H9 (cell line): ENCODE measurements around the gene KDM4D. TPM values are rescaled to one million over a fixed set of nuclear protein-coding genes. Genes with fewer than 3 reads are reported as not detected.

Source experiments
- DNase-seq: peaks from one replicate; pipeline ENCODE4 v3.0.0-alpha.2; 2017
- H2AFZ ChIP-seq: one replicate; pipeline ENCODE4 v1.6.1; 2013; ENCODE audit warnings: mild to moderate bottlenecking, low read length, control low read depth, moderate library complexity
- H2AK5ac ChIP-seq: 2 replicates; pipeline ENCODE4 v1.6.1; 2013; ENCODE audit warnings: low read length, control low read depth, mixed read lengths; ENCODE audit not compliant: insufficient read length
- H2BK120ac ChIP-seq: one replicate; pipeline ENCODE4 v1.6.1; 2013; ENCODE audit warnings: low read depth, mild to moderate bottlenecking, low read length, control low read depth, inconsistent platforms; ENCODE audit not compliant: poor library complexity, severe bottlenecking
- H2BK12ac ChIP-seq: 2 replicates; pipeline ENCODE4 v1.6.1; 2013; ENCODE audit warnings: low read length, control low read depth, mixed read lengths, low read depth; ENCODE audit not compliant: insufficient read length
- H2BK15ac ChIP-seq: 2 replicates; pipeline ENCODE4 v1.6.1; 2013; ENCODE audit warnings: low read depth, low read length, control low read depth
- H2BK20ac ChIP-seq: one replicate; pipeline ENCODE4 v1.6.1; 2013; ENCODE audit warnings: low read depth, mild to moderate bottlenecking, low read length, control low read depth, inconsistent platforms; ENCODE audit not compliant: poor library complexity, severe bottlenecking
- H2BK5ac ChIP-seq: 2 replicates; pipeline ENCODE4 v1.6.1; 2013; ENCODE audit warnings: low read length, control low read depth, mixed read lengths; ENCODE audit not compliant: insufficient read length
- H3K14ac ChIP-seq: 2 replicates; pipeline ENCODE4 v1.6.1; 2013; ENCODE audit warnings: low read length, control low read depth; ENCODE audit not compliant: insufficient read depth
- H3K18ac ChIP-seq: 2 replicates; pipeline ENCODE4 v1.6.1; 2013; ENCODE audit warnings: low read depth, mild to moderate bottlenecking, mixed read lengths, low read length, control low read depth; ENCODE audit not compliant: insufficient read length
- H3K23ac ChIP-seq: 2 replicates; pipeline ENCODE4 v1.6.1; 2013; ENCODE audit warnings: low read length, control low read depth, mixed read lengths, low read depth; ENCODE audit not compliant: insufficient read length
- H3K23me2 ChIP-seq: 2 replicates; pipeline ENCODE4 v1.6.1; 2013; ENCODE audit warnings: low read depth, mild to moderate bottlenecking, mixed read lengths, low read length, control low read depth; ENCODE audit not compliant: insufficient read length, poor library complexity, severe bottlenecking
- H3K27ac ChIP-seq: 2 replicates; pipeline ENCODE4 v1.5.1; 2013; ENCODE audit warnings: low read length, control low read depth, mixed read lengths, low read depth; ENCODE audit not compliant: insufficient read length
- H3K27me3 ChIP-seq: 2 replicates; pipeline ENCODE4 v1.6.1; 2013; ENCODE audit warnings: low read length, control low read depth, inconsistent platforms; ENCODE audit not compliant: insufficient read depth
- H3K4ac ChIP-seq: 2 replicates; pipeline ENCODE4 v1.6.1; 2013; ENCODE audit warnings: low read depth, mild to moderate bottlenecking, control low read depth, inconsistent platforms, low read length, moderate library complexity
- H3K4me1 ChIP-seq: 2 replicates; pipeline ENCODE4 v1.6.1; 2013; ENCODE audit warnings: low read length, control low read depth, inconsistent platforms; ENCODE audit not compliant: insufficient read depth
- H3K4me2 ChIP-seq: 2 replicates; pipeline ENCODE4 v1.6.1; 2013; ENCODE audit warnings: low read length, control low read depth, mixed read lengths; ENCODE audit not compliant: insufficient read length, insufficient read depth
- H3K56ac ChIP-seq: 2 replicates; pipeline ENCODE4 v1.6.1; 2013; ENCODE audit warnings: low read depth, mild to moderate bottlenecking, mixed read lengths, low read length, control low read depth; ENCODE audit not compliant: insufficient read length
- H3K79me1 ChIP-seq: 2 replicates; pipeline ENCODE4 v1.6.1; 2013; ENCODE audit warnings: low read depth, mild to moderate bottlenecking, moderate library complexity, low read length, control low read depth, inconsistent platforms; ENCODE audit not compliant: insufficient read depth, poor library complexity, severe bottlenecking
- H3K79me2 ChIP-seq: 2 replicates; pipeline ENCODE4 v1.6.1; 2013; ENCODE audit warnings: low read length, control low read depth, inconsistent platforms; ENCODE audit not compliant: insufficient read depth
- H3K9ac ChIP-seq: 2 replicates; pipeline ENCODE4 v1.6.1; 2013; ENCODE audit warnings: low read length, control low read depth, mixed read lengths; ENCODE audit not compliant: insufficient read length; ENCODE audit errors: extremely low read depth
- H3K9me3 ChIP-seq: one replicate; pipeline ENCODE4 v1.6.1; 2013; ENCODE audit warnings: low read depth, low read length, inconsistent platforms; ENCODE audit not compliant: control insufficient read depth
- H3T11ph ChIP-seq: one replicate; pipeline ENCODE4 v1.6.1; 2013; ENCODE audit warnings: mild to moderate bottlenecking, low read length, control low read depth, inconsistent platforms
- H4K20me1 ChIP-seq: one replicate; pipeline ENCODE4 v1.6.1; 2013; ENCODE audit not compliant: control insufficient read depth, insufficient read length, insufficient read depth
- H4K5ac ChIP-seq: 2 replicates; pipeline ENCODE4 v1.6.1; 2013; ENCODE audit warnings: low read depth, mild to moderate bottlenecking, mixed read lengths, low read length, control low read depth; ENCODE audit not compliant: insufficient read length
- H4K8ac ChIP-seq: replicated peaks from 2 replicates; pipeline ENCODE4 v1.6.1; 2013; ENCODE audit warnings: low read length, control low read depth, mixed read lengths, low read depth; ENCODE audit not compliant: insufficient read length
- H4K91ac ChIP-seq: 2 replicates; pipeline ENCODE4 v1.6.1; 2013; ENCODE audit warnings: low read depth, mild to moderate bottlenecking, moderate library complexity, mixed read lengths, low read length, control low read depth; ENCODE audit not compliant: insufficient read length
- H3K27ac Mint-ChIP-seq, 3 experiments: 2 replicates in 2 of 3; 3 replicates in 1 of 3; pipeline ENCODE4 v1.8.0; 2020 to 2021; ENCODE audit warnings: mixed read lengths in 3 of 3, mild to moderate bottlenecking in 1 of 3, moderate library complexity in 1 of 3
- H3K27me3 Mint-ChIP-seq: 2 replicates; pipeline ENCODE4 v1.8.0; 2021; ENCODE audit warnings: low read depth, mild to moderate bottlenecking, moderate library complexity, mixed read lengths
- H3K36me3 Mint-ChIP-seq, 3 experiments: 2 replicates in 2 of 3; 3 replicates in 1 of 3; pipeline ENCODE4 v1.8.0; 2020 to 2021; ENCODE audit warnings: low read depth in 3 of 3, mixed read lengths in 3 of 3; ENCODE audit not compliant: insufficient read depth in 1 of 3
- H3K4me1 Mint-ChIP-seq, 2 experiments: 2 replicates each; pipeline ENCODE4 v1.8.0; 2020; ENCODE audit warnings: mixed read lengths in 2 of 2
- H3K4me3 Mint-ChIP-seq, 2 experiments: 2 replicates in 1 of 2; 3 replicates in 1 of 2; pipeline ENCODE4 v1.8.0; 2020 to 2021; ENCODE audit warnings: mild to moderate bottlenecking in 2 of 2, mixed read lengths in 2 of 2, moderate library complexity in 1 of 2
- H3K9me3 Mint-ChIP-seq, 2 experiments: 2 replicates in 1 of 2; 3 replicates in 1 of 2; pipeline ENCODE4 v1.8.0; 2020; ENCODE audit warnings: mild to moderate bottlenecking in 2 of 2, mixed read lengths in 2 of 2, moderate library complexity in 1 of 2
- CTCF ChIP-seq: fragments of 200-600 bp; sonication (generic); conservative IDR thresholded peaks from 3 replicates; pipeline ENCODE4 v1.8.0; 2021; ENCODE audit warnings: antibody characterized with exemption, mild to moderate bottlenecking
- whole genome bisulfite sequencing: extraction: QIAGEN DNeasy Blood & Tissue Kit; methylation state at CpG from one replicate; pipeline ENCODE4 v1.1.7; 2013; ENCODE audit warnings: missing lambda C conversion rate, low lambda C conversion rate, mixed read lengths; ENCODE audit not compliant: insufficient read length; ENCODE audit errors: extremely low coverage; 5-methylcytosine and 5-hydroxymethylcytosine counted together
- total RNA-seq: library from RNA; stranded (reverse); gene quantifications from 2 replicates; pipeline ENCODE4 v1.2.1, GENCODE V29; 2021

KDM4D gene
- total RNA-seq, 1 experiment from 2014 or later: 1.9 TPM

- H2AK5ac ChIP-seq: no peak overlapping the region
- Mint-ChIP-seq H3K4me3 (no peak overlapping the region), H3K27me3 (peaks cover 4% of the 10 kb centered on the region), H3K36me3 (no peaks in the 10 kb centered on the region; a peak in 1 of 7 replicates), H3K27ac (no peak overlapping the region), H3K4me1 (no peaks in the 10 kb centered on the region), H3K9me3 (peaks cover 0 to 2% of the 10 kb centered on the region in 2 experiments; a peak in 2 of 5 replicates)
- no peak overlapping the region for H4K8ac ChIP-seq
- H3K9me3 ChIP-seq: peaks cover 4% of the 10 kb centered on the region
- no peak overlapping the region for H3T11ph ChIP-seq
- no peaks in the 10 kb centered on the region for H4K20me1 ChIP-seq
- H2AFZ ChIP-seq: no peak overlapping the region
- H3K18ac ChIP-seq: no peak overlapping the region
- H3K56ac ChIP-seq: no peak overlapping the region
- no peak for DNase-seq
- H2BK15ac ChIP-seq: no peak overlapping the region
- H3K79me2 ChIP-seq: no peaks in the 10 kb centered on the region
- TF ChIP-seq CTCF: no peak
- H3K27me3 ChIP-seq: no peaks in the 10 kb centered on the region
- H3K23me2 ChIP-seq: no peaks in the 10 kb centered on the region
- H2BK120ac ChIP-seq: no peak overlapping the region
- no peak overlapping the region for H2BK12ac ChIP-seq
- H2BK5ac ChIP-seq: no peak overlapping the region
- H2BK20ac ChIP-seq: no peak overlapping the region
- H4K91ac ChIP-seq: no peak overlapping the region
- no peak overlapping the region for H3K4ac ChIP-seq
- WGBS: no CpG with 5 or more reads among the region's 3 CpGs
- H3K79me1 ChIP-seq: no peaks in the 10 kb centered on the region
- no peak overlapping the region for H4K5ac ChIP-seq
- H3K9ac ChIP-seq: no peak overlapping the region
- H3K23ac ChIP-seq: no peak overlapping the region
- no peak overlapping the region for H3K27ac ChIP-seq
- no peaks in the 10 kb centered on the region for H3K4me1 ChIP-seq
- H3K4me2 ChIP-seq: no peak overlapping the region
- no peak overlapping the region for H3K14ac ChIP-seq
Observed at GRCh38 chr11:95028357-95028756, 54.8 kb downstream of the KDM4D start.
